CD4-positive, alpha-beta T cell treated with Interleukin-4 for 1 hour (primary cell): Measurements from ENCODE around the gene ARHGAP24.
A peak's percentile ranks its signal among the peaks of the same experiment; 100 is the strongest.

Experiments used
- DNase-seq, 2 donors: peaks; one replicate each; pipeline ENCODE4 v3.0.0-alpha.2; 2020 to 2022

The ARHGAP24 gene

DNA sequence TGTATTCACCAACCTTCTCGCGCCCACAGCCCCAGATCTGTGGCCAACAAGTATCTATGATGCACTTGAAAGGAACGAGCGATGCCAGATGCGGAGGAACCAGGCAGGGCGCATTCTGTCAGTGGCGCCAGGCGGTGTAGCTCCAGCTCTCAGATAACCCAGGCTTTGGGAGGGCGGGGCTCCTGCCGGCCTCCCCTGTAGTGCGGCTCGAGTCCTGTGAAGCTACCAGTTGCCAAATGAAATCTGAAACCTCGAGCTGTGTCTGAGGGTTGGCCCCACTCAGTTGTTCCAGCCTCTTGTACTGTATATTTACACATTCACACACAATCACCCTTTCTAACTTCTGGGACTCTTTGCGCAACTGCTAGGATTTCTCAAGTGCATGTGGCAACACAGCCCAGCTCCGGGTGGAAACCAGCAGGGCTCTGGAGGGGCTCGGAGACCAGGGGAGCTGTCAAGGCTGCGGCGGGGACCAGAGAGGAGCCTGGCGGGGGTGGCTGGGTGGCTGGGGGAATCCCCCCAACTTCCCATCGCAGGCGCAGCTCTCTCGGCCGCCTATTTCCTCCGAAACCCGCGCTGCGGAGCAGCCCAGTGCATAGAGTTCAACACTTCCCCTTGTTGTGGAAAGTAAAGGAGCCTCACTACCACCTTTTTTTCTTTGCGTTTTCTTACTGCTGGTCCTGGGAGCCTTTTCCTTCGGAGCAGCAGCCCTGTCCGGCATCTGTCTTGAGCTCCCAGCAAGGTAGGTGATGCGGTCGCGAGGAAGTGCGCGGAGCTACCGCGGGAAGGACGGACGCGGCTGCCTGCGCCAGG, at the start of gene ARHGAP24:
Gene ARHGAP24 (plus strand): TSS at position 333 of the 813 bp plus-strand sequence.
- peak; percentile 11 to 76 for DNase-seq

DNA sequence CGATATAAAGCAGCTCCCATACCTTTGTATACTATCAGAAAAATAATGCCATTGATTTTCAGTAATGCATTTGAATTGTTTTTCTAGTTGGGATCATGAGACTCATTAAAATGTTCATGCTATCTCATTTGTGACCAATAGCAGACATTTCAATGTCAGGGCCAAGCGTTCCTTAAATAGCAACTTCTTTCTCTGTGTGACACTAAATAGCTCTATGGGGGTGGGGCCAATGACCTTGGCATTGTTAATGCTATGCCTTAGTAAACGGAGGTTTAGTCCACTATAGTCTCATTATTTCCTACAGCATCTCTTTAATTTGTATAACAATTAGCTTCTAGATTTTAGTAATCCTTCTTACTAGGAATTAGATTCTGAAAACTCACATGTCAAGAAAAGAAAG, 48.6 kb upstream of the ARHGAP24 start:
- DNase-seq: no peak

DNA sequence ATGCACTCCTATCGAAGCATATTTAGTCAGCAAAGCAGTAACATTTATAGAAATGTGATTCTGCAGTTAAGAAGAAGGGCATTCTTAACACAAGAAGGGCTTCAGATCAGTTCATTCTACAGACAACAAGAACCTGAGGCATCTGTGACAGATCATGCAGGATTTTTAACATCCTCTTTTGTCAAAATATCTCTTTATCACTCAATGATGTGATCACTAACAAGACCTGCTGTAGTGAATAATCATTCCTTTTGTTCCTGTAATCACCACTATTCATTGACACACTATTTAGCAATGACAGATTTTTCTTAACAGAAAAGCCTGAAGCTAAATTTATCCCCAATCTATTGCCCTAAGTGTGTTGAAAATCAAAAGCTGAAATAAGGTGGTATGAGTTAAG, 47.8 kb upstream of the ARHGAP24 start:
- no peak for DNase-seq

DNA sequence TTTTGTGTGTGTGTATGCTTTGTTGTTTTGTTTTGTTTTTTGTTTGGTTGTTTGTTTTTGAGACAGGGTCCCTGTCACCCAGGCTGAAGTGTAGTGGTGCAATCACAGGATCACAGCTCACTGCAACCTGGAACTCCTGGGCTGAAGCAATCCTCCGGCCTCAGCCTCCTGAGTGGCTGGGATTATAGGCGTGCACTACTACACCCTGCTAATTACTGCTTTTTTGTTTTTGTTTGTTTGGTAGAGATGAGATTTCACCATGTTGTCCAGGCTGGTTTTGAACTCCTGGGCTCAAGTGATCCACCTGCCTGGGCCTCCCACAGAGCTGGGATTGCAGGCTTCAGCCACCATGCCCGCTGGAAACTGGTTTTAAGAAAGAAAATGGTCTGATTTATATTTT, 44.7 kb upstream of the ARHGAP24 start:
- no peak for DNase-seq

DNA sequence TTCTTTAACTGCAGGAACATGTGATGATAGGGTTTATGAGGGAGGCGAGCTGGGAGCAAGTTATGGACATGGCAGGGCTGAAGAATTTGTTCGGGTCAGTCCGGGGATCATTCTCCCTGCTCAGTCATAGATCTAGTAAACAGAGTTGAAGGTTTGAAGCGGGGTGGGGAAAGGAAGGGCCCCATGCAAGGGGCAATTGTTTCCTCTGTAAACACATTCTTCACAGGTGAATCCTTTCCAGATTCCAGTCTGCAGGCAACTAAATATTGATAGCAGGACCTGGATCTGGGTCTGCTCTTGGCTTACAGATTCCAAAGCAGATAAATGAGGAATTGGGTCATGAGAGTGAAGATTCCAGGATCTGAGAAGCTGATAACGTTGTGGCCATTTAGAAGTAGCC, 44.3 kb upstream of the ARHGAP24 start:
- DNase-seq: no peak

DNA sequence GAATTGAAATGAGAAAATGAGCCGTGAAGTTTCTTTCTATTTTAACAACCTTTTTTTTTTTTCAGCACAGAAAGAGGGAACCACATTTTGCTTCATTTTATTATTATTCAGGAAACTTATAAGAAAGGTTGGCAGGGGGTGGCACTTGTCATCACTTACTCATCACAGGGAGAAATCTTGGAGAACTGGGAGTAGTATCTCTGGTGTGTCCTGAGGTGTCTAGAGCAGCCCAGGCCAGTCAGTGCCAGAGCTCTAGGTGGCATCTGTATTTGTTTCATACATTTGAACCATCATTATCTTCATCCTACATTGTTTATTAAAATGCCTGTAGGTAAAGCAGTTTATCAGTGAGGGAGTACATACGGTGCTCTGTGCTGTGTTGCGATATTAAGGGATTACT, 43.8 kb upstream of the ARHGAP24 start:
- no peak for DNase-seq

DNA sequence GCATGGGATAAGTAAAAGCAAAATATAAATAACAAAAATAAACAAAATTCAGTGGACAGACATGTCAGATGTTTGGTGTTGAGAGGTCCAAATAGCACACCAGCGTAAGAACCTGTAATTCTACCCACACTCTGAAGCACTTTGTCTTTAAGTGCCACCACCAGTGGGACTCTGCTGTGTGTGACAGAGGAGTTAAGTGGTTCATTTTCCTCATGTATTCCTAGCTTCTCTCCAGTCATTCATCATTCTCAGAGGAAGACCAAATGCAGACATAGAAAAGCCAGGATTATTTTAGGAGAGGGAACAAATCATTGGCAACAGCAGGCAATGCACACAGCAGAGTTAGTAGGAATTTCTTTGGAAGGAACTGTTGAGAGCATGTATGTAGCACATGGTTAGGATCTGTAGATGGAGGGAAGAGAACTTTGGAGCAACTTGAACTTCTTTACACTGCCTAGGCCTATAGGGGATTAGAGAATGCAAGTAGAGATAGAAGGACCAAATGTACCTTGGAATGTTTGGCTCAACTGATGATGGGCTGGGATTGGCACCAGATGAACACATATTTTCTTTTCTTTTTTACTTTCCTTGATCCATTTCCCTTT, 43.0 kb upstream of the ARHGAP24 start:
- no peak for DNase-seq

DNA sequence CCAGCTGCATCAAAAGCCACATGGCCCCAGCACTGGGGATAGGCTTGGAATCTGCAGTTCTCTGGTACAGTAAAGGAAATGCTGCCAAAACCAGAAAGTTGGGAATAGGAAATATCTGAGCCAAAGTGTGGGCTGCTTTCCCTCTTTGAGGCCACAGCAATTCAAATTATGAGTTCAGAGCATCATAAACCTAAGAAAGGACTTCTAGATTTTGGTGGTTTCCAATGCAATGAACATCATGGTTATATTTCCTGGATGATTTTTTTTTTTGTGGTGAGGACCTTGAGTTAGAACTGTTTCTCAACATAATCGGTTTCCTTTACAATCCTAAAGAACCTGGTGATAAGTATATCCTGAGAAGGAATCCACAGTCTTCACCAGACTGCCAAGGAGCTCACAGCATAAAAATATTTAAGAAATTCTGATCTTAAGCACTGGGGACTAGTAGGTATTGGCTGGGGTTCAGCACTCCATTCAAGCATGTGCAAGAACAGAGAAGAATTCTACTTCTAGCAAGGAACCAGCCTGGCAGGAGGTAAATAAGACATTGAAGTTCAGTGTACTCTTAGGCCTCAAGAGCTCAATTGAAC, 29.8 kb upstream of the ARHGAP24 start:
- DNase-seq: no peak

DNA sequence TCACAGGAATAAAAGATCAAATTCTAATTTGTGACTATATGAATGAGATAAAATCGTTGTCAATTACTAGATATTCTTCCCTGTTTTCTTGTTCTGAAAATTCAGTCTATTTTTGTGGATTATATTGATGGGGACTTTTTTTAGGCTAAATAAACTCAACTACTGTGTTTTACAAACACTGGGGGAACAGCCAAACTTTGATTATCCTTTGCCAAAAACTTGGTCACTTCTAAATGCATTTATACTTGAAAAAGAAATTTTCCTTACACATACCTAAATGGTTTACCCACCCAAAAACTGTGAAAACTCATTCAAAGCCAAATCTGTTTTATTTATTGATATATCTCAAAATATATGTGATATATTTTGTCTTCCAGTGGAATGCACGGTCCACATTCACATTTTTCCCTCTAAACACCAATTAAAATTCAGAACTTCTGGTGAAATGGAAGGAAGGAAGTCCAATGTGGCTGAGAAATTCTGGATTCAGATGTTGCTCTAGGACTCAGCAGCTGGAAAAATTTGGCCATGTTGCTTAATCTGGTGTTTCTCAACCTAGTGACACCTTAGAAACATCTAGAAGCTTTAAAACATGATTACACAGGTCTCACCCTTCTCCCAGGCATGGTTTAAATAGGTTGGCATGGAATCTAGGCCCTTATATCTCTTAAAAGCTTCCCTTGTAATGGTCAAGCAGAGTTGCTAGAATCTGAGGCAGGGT, 28.6 kb upstream of the ARHGAP24 start:
- no peak for DNase-seq

DNA sequence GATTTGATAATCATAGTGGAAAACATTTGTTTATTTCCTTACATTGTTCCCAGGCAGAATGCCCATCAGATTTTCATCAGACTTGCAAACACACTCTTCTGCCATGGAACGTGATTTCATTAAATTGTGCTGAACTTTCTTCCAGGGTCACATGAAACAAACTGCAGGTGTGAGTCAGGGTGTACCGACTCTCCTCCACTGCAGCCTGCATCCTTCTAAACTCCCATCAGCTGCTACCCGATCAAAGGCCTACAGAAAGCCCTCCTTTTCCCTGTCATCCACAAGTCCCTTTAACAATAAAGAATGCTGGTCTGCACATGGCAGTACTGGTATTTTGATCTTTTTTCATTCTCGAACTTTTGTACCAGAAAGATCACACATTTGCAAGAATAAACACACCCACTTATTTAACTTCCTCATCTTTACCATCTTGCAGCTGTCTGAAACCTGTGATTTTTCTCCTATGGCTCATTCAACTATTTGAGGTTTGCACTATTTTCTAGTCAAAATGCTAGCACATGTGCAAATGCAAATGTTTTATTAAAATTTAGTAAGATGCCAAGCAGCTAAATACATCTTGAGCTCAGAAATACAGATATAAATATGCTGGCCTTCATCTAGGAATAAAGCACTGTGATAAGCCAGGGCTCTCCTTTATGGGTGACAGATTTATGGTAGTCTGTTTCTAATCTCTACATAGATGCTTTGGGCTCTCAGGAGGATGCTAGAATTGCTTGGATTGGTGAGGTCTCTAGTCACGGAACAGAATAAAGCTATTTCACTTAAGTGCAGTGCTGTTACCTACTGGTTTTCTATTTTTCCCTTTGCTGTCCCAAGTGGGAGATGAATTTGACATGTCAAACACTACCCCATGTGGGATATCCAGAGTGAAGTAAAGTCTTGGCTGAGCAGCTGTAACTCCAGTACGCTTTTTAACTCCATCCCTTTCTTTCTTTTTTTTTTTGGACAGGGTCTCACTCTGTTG, 25.8 kb upstream of the ARHGAP24 start:
- DNase-seq: no peak

DNA sequence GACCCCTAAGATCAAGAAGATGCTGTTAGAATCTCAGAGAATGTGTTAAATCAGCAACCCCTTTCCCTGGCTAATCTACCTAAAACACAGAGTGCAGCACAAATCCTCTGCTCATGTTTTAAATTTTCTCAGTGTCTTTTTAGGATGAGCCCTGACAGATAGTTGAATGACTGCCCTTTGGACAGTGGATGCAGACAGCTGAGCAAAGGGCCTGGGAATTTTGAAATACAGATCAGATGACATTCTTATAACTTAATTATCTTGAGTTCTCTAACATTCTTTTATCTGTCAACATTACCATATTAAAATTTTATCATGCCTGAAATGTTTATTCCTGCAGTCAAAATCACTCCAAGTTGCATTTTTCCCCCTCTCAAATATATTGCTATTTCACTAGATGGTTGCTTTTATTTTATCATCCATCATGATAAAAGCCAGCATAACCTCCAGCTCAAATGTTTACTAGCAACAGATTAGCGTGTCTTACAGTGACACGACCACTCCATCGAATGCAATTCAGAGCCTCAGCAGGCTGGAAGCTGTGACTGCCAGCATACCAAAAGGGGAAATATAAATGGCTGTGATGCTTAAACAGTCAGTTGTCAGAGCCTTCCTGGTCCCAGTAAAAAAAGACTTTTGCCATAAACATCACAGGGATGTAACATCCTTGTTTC, 22.8 kb upstream of the ARHGAP24 start:
- no peak for DNase-seq

DNA sequence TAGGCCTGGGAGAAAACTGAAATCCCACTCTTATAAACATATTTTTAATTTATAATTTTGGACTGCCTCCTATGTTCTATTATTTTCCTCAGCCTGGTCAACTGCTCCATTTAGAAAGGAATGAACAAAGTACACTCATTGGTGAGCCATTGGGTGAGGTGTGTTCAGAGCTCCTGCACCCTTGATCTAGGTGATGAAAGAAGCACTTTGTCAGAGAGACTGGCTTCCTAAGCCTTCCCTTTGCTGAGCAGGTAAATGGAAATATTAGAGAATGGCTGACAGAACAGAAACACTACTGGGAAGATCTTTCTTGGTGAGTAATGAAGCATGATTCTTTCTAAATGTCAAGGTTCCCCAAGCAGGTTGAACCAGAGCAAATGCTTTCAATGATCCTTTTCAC, 19.0 kb upstream of the ARHGAP24 start:
- DNase-seq: no peak

DNA sequence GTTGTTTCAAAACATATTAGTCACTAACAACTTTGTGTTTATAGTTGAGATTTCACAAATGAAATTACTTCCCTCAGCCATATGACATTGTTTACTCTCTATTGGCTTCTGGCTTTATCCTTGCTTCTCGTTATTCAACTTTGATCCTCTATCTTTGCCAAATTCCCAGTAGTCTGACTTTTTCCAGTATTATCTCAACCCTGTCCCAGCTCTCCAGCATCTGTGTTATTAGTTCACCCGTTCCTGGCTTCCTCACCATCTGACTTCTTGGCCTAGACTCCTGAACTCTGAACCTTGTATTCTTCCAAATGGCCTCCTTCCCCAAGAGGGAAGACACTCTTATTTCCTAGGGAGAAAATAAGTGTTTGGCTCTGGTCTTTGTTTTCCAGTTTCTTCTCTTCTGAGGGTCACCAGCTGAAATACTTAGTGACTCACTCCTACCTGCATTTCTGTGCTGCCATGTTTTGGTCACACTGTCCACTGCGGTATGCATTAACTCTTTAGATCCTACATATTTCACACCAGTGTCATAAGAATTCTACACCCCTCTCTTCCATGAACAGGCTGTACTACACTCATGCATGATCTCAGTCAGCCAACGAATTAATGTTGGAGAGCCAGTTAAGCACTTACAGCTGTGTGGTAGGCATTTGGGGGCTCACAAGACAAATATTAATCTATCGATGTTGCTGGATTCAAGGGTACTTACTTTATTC, 17.0 kb upstream of the ARHGAP24 start:
- no peak for DNase-seq

DNA sequence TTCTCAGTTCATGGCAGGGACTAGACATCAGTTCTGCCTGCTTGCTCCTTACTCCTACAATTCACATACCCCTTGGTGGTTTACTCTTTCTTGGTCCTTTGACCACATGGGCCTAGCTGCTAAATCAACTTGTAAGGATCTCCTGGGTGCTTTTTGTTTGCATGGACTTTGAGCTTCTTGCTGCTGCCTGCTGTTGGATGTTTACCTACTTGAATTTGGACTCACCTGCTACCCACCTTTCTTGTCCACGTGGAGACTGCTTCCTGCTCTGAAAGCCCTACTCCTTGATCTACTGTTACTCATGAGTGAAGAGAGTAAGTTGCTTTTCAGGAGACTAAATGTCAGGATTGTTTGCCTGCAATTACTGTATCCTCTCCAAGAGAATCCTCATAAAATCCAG, 15.2 kb upstream of the ARHGAP24 start:
- DNase-seq: no peak

DNA sequence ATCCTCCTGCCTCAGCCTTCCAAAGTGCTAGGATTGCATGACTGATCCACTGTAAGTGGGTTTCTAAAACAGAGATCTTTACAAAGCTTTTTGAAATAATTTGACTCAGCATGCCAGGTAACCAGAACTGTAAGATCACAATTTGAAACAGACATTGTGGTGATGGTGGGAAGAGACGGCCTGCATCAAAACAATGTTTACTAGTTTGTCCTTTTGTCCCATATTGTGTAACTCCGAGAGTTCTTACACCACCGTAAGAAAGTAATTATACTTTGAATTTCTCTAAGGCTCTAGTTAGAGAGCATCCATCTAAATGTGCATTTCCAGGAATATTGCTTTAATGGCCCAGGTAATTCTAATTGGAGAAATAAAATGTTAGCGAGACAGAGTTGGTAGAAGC, 594 bp upstream of the ARHGAP24 start:
- no peak for DNase-seq

DNA sequence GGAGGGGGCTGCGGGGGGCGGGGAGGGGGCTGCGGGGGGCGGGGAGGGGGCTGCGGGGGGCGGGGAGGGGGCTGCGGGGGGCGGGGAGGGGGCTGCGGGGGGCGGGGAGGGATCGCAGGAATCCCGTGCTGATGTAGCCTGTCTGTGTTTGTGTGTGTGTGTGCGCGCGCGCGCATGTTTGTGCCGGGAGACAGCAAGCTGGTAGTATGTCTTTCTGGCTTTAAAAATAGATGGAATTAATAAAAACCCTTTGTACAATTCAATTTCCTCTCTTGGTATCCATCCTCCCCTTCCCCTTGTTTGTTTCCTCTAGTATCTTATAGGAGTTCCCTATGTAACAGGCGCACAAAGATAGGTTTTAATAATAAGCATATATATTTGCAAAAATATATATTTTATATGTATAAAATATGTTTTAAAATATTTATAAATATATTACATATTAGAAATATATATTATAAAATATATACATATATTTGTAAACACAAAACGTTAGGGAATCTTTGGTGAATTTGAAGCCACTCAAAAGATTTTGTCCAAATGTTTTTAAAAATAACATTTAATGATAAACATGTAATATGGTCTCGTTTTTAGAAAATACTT, 782 bp downstream of the ARHGAP24 start:
- DNase-seq: no peak

DNA sequence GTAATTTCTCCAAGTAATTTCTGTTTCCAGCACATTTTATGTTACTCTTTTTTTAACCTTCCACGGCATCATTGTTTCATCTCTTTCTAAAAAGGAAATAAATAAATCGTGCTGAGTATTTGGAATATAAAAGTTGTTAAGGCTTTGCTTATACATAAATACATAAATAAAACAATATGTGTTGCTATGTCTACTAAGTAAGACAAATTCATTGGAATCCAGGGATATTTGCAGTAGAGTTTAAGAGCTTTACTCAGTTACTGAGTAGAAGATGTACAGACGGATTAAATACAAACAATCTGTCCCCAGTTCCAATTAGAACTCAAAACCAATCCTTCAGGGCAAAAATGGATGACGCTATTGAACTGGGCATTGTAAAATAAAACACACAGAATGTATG, 1.4 kb downstream of the ARHGAP24 start:
- DNase-seq: no peak

DNA sequence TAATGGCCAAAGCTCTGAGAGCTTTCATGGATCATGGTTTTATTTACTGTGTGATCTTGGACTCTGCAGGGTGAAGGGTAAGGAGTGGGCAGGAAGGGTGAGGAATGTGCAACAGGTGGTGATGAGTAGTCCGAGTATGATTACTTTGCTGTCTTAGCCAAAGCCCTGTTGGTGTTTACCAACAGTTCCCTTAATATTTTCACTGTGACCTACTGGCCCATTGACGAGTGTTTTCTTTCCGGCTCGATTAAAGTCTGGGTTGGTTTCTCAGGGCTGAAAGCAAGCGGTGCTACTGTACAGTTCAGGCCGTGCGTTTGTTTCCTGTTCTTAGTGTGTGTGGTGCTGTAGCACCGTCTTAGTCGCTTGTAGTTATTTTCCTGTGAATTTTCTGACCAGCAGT, 2.6 kb downstream of the ARHGAP24 start:
- DNase-seq: no peak

DNA sequence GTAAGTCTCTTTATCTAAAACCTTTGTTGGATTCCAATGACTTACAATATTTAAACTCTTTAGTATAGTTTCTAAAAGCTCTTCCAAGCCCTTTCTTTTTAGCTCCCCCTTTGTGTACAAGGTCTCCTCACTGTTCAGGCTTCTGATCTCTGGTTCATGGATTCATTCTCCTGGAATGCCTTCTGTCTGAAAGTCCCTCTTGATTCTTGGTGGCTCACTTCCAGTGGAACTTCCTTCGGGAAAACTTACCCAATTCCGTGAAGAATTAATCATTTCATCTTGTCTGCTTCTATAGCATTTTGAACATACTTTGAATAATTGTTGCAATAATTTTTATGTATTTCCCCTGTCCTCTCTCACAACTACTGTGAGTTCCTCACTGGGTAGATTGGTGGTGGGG, 3.6 kb downstream of the ARHGAP24 start:
- no peak for DNase-seq

DNA sequence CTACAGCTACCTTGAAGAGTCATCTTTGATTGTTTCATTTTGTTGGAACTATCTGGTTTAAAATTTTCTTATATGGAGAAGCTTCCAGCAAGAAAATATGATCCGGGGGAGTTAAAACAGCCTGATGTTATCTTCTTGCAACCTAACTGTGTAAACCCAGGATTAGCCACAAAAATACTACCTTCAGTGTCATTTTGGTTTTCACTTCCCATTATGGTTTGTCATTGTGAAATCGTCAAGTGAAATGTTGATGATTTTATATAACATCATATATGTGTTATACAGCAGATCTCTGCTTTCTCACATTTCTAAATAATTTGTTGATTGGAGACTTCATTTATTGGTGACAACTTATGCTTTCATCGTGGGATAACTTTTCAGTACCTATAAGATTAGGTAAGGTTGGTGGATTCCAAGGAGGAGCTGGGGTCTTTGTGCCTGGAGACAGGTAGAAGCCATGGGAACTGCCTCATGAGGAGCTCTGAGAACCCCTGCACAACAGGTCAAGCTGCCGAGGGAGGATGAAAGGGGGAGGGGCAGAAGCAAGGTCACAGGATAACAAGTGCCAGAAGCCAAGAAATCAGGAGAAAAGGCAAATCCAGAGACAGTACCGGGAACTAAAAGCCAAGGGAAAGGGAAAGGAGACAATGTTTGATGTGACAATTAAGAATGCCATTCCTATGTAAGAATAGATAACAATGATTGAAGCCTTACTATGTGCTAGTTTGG, 7.2 kb downstream of the ARHGAP24 start:
- no peak for DNase-seq
